ENCODE measurements around the gene SSC4D.
A peak's percentile ranks its signal among the peaks of the same experiment; 100 is the strongest.
"Not testable (repeated sequence)": the region's sequence is repeated elsewhere in the genome, so short reads cannot be mapped to it uniquely, and the experiment has no call there.

Gene SSC4D

DNA sequence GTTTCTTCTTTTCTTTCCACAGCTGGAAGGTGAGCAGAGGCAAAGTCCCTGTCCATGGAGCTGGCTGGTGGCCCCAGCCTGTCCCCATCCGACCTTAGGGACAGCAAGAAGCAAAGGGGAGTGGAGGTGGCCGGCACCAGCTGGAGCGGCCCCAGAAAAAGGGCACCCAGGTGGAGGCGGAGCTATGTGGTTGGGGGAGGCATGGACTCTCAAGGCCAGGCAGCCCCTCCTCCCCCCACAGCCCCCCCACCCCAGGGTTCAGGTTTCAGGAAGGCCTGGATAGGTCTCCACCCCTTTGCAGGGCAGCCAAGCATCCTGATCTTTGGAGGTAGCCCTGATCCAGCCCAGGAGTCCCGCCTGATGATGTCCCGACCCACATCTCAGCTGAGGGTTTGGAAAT, at the start of gene SSC4D:
Gene SSC4D (minus strand): TSS at position 161 of the 400 bp plus-strand sequence. CDS start 5,258 bp downstream, outside the sequence.
- DNase-seq, result no peak

DNA sequence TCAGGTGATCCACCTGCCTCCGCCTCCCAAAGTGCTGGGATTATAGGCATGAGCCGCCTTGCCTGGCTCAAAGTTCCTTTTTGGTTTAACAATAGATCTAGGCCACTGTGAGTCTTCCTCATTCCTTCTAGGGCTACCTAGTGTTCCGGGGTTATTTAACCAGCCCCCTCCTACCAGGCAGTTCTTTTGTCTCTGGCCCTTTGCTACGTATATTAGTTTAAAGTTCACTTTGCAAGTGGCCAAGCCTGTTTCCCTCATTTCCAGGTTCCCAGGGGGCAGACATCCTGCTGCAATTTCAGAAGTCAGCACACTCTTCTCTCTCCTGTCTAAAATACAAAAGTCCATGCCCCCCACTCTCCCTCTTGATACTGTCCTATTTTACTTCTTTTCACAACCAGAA, 49.0 kb upstream of the SSC4D start:
- not testable (repeated sequence) for DNase-seq

DNA sequence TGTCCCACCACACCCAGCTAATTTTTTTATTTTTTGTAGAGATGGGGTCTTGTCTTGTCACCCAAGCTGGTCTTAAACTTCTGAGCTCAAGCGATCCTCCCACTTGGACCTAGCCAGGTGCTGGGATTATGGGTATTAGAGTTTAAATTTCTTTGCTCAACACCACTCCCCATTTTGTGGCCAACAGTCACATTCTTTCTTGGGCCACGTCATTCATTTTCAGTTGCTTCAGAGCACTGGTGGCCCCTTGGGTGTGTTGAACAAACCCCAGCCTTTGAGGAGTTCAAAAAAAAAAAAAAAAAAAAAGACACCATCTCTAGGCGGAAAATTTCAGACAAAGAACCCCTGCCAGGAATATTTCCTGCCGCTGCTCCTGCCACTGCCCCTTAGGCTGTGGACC, 47.5 kb upstream of the SSC4D start:
- DNase-seq, result not testable (repeated sequence)

DNA sequence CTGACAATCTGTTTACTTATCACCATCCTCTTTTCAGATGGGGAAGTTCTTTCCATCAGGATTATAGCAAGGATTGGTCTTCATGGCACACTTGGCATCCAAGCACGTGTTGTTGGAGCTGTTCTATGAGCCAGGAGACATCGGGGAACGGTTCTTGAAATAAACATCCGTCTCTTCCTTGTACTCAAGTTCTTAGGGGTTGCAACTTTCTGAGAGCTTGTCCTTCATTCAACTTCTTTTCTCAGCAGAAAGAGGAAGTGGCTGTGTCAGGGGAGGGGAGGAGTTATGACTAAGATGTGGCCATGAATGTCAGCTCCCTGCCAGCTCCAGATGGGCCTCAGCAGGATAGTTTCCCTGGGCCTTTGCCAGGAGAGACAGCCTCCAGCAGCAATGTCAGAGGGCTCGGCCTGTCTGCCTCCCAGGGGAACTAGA, 36.1 kb upstream of the SSC4D start:
- not testable (repeated sequence) for DNase-seq

DNA sequence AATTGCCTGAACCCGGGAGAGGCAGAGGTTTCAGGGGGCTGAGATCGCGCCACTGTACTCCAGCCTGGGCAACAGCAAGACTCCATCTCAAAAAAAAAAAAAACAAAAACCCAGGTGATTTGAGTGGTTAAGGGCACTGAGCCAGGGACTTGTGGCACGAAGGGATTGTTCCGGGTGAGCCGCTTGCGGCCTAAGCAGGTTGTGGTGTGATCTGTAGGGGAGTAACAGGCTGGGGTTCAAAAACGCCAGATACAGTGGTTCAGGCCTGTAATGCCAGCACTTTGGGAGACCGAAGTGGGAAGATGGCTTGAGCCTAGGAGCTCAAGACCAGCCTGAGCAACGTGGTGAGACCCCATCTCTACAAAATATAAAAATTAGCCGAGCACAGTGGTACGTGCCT, 34.3 kb upstream of the SSC4D start:
- not testable (repeated sequence) for DNase-seq

DNA sequence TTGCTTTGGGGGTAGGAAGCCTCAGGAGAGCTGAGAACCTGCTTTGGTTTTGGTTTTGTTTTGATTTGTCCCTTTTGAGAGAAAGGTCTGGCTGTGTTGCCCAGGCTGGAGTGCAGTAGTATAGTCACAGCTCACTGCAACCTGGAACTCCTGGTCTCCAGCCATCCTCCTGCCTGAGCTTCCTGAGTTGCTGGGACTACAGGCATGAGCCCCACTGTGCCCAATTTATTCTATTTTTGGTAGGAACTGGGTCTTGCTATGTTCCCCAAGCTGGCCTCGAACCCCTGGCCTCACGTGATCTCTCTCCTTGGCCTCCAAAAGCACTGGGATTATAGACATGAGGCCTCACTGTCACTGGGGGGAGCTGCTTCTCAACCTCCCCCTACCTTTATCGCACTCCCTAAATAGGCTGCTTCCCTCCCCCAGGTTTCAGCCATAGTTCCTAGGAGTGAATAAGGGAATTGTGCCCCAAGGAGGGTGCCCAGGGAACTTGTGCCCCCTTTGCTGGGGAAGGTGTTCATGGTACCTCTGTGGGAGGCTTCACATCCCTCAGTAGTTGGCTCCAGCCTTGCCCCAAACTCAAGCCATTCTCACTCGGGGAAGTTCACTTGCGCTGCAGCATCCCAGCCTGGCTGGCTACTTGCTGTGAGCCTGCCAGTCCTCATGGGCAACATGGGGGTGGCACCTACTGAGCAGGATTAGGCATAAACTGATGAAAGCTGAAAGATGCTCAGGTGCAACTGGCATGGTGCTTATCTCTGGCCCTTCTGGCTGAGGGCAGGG, 33.4 kb upstream of the SSC4D start:
- DNase-seq, result not testable (repeated sequence)

DNA sequence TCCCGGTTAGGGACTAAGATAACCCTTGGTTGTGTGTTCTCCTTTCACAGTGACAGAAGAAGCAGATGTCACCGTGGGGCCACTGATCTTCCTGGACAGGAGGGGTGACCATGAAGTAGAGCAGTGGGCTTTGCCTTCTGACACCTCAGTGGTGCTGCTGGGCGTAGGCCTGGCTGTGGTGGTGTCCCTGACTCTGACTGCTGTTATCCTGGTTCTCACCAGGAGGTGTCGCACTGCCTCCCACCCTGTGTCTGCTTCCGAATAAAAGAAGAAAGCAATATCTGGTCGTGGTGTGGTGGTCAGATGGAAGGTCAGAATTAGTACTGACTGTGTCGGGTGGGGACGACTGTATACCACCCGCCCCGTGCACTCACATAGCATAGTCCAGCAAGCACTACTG, 32.3 kb upstream of the SSC4D start:
- DNase-seq, result not testable (repeated sequence)

DNA sequence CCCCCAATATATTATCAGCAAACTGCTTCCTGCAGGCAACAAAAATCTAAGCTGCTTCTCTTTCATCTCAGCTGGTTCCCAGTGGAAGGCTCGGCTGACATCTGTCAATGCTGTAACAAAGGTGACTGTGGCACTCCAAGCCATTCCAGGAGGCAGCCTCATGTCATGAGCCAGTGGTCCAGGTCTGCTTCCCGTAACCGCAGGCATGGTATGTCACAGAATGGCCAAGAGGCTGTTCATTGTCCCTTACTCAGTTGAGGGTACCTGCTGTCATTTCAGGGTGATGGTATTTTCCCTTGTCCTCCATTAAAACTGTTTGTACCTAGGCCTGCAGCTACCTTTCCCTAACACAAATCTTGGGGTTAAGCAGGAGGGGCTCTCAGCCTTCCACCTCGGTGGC, 30.9 kb upstream of the SSC4D start:
- DNase-seq, result not testable (repeated sequence)

DNA sequence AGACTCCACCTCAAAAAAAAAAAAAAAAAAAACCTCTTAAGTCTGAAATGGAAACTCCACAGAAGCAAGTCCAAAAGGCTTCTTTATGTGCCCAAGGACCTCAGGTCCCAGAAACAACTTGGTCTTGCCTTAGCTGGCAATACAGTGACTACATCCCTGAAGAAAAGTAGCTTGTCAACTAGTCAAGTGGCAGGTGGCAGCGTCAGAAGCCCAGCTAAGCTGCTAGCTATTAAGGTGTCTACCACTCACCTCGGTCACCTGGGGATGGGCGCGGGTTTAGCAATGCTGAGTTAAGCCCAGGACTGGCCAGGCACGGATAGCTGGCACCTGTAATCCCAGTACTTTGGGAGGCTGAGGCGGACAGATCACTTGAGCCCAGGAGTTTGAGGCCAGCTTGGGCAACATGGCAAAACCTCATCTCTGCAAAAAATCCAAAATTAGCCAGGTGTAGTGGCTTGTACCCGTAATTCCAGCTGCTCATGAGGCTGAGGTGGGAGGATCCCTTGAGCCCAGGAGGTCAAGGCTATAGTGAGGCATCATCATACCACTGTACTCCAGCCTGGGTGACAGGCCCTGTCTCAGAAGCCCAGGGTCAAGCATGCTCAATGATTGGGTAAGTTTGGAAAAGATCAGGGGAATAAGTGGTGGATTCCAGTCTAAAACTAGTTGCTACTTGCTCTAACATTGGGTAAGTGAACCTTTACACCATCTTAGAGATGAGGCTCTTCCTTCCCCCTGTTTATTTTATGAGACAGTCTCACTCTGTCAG, 29.8 kb upstream of the SSC4D start:
- not testable (repeated sequence) for DNase-seq

DNA sequence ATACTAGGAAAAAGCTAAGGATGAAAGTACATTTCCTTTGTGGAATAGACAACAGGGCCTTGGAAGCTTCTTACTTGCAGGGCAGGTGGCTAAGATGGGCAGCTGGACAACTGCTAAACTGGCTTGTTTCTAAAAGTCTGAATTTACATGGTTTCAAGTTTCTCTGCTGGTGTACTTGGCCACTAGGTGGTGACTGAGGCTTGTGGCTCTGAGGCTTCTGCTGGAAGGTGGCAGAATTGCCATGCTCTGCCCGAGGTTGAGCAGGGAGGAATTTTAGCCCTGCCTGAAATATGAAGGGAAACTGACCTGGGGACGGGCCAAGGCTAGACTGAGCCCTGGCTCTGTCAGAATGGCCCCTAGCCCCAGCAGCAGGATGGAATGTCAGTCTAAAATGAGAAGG, 28.4 kb upstream of the SSC4D start:
- DNase-seq, result peak; percentile 68 to 78

DNA sequence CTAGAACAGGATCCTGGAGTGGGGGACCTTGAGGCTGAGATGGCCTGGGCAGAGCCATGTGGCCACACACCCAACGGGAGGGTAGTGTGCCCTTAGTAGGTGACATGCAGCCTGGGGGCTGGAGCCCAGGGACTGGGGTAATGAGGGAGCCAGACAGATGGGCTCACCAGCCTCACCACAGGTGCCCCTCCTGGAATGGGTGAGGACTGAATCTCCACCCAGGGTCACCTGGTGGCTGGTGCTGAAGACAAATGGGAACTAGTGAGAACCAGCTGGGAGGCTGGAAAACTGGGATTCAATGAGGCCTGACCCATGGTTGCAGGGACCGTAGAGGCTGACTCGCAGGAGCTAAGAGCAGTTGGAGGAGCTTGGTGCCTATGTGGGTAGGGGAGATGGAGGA, 21.3 kb upstream of the SSC4D start:
- DNase-seq, result no peak

DNA sequence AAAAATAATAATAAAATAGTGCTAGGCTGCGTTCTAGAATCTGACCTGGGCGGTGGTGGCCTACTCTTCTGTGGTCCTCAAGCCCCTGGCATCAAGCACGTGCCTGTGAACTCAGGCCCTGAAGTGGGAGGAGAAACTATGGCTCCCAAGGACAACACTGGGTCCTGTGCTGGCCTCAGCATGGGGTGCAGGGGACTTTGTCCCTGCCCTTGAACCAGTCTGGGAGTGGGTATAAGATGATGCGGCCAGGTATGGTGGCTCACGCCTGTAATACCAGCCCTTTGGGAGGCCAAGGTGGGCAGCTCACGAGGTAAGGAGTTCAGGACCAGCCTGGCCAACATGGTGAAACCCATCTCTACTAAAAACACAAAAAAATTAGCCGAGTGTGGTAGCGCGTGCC, 20.7 kb upstream of the SSC4D start:
- DNase-seq, result no peak

DNA sequence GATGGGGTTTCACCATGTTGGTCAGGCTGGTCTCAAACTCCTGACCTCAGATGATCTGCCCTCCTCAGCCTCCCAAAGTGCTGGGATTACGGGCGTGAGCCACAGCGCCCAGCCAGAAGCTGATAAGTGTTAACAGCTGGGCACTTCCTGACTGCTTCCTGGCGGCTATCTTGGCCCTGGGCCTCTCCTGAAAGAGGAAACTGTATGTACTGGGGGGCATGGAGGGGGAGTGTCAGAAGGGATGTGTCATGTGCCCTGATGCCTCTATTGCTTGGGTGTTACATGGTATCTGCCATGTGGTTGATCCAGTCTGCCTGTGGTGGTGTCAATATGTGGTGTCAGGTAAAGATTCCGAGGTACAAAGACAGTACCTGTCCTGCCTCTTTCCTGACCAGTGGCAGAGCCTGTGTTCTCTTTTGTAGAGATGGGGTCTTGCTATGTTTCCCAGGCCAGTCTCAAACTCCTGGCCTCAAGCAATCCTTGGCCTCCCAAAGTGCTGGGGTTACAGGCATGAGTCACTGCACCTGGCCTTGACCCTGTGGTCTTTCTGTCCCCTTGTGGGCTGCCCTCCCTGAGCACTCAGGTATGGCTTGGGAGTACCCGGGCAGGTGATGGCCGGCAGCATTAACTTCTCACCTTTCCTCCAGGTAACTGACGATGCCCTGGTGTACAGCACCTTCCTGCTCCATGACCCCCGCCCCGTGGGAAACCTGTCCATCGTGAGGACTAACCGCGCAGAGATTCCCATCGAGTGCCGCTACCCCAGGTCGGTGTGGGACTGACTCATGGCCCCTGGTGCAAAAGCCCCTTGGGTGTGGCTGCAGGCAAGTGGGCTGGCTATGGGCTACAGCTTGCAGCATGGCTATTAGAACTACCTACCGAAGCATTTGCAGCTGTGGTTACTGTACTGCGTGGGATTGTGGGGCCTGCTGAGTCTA, 19.6 kb upstream of the SSC4D start:
- no peak for DNase-seq

DNA sequence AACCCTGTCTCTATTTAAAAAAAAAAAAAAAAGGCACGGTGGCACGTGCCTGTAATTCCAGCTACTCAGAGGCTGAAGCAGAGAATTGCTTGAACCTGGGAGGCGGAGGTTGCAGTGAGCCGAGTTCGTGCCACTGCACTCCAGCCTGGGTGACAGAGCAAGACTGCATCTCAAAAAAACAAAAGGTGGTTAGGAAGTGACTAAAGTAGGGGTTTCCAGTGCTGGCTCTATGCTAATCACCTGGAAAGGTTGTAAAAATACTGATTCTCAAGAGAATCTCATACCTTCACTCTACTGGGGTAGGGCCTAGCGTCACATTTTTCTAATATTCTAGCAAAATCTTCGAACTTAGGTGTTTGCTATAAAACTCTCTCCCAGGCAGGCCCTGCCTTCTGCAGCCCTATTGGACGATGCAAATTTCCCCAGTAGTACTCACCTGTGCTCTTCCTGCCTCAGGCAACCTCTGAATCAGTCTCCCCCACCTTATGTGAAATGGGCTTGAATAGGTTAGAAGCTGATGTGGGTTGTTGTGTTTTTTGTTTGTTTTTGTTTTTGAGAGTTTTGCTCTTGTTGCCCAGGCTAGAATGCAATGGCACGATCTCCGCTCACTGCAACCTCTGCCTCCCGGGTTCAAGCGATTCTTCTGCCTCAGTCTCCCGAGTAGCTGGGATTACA, 18.8 kb upstream of the SSC4D start:
- DNase-seq, result no peak

DNA sequence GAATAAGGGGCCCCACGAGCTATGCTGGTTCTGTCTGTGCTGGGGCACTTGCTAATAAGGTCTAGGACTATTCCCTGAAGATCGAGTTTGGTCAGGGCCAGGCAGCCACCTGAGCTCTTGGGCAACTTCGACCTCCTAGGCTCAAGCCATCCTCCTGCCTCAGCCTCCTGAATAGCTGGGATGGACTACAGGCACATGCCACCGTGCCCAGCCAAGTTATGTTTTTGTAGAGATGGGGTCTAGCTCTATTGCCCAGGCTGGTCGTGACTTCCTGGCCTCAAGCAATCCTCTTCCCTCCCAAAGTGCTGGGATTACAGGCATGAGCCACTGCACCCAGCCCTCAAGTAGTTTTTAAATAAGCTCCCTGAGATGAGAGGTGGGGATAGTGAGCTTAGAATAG, 18.1 kb upstream of the SSC4D start:
- DNase-seq, result no peak

DNA sequence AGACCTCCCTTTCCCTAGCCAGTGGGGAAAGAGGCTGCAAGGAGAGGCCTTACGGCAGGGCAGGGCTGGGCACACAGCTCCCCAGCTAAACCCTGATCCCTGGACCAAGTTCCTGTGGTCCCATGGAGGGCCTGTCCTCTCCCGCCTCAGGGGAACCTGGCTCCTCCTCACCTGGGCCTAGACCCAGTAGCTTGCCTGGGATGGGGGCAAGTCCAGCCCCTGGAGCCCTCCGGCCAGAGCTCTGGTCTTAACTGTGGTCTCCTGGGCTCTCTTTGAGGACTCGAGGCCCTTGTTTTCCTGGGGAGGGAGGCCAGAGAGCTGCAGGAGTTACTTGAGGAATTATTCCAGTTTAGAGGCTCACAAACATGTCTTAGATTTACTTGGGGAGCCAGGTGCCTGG, 16.7 kb upstream of the SSC4D start:
- DNase-seq, result no peak

DNA sequence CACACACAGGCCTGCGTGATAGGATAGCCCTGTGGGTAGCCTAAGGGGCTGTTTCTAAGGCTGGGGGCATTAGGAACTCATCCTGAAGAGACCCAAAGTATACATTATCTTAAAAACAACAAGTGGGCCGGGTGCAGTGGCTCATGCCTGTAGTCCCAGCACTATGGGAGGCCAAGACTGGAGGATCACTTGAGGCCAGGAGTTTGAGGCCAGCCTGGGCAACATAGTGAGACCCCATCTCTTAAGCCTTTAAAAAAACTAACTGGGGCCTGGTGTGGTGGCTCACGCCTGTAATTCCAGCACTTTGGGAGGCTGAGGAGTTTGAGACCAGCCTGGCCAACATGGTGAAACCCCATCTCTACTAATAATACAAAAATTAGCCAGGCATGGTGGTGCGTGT, 16.1 kb upstream of the SSC4D start:
- DNase-seq, result not testable (repeated sequence)

DNA sequence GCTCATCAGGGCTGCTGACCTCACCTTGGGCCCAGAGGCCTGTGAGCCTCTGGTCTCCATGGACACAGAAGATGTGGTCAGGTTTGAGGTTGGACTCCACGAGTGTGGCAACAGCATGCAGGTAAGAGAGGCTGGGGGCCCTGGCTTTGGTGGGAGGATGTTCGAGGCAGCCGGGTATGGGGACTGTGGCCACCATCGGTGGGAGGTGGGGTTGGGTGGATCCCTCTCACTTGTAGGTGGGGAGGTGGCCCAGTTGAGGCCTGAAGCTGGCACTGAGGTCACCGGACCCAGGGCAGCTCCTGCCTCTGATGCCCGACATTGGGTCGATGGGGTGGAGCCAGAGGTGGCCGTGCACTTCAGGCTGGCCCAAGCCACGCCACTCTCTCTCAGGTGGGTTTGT, 15.7 kb upstream of the SSC4D start:
- no peak for DNase-seq

DNA sequence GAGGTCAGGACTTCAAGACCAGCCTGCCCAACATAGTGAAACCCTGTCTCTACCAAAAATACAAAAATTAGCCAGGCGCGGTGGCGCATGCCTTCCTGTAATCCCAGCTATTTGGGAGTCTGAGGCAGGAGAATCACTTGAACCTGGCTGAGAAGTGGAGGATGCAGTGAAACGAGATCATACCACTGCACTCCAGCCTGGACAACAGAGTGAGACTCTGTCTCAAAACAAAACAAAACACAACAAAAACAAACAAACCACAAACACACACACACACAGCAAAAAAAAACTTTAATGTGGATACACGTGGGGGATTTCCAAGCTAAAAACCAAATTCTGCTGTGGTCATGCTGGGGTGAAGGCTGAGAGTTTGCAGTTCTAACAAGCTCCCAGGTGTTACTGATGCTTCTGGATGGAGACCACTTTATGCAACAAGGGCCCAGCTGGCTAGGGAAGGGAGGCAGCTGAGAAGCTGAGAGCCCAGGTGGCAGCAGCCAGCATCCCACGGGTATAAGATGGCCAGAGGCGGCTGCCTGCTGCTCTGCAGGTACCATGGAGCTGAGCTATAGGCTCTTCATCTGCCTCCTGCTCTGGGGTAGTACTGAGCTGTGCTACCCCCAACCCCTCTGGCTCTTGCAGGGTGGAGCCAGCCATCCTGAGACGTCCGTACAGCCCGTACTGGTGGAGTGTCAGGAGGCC, 15.1 kb upstream of the SSC4D start, which contains the start of gene ZP3:
Gene ZP3 (plus strand): TSS at position 538 of the 699 bp plus-strand sequence. CDS start 15 bp downstream, at position 553.
- DNase-seq, result no peak

DNA sequence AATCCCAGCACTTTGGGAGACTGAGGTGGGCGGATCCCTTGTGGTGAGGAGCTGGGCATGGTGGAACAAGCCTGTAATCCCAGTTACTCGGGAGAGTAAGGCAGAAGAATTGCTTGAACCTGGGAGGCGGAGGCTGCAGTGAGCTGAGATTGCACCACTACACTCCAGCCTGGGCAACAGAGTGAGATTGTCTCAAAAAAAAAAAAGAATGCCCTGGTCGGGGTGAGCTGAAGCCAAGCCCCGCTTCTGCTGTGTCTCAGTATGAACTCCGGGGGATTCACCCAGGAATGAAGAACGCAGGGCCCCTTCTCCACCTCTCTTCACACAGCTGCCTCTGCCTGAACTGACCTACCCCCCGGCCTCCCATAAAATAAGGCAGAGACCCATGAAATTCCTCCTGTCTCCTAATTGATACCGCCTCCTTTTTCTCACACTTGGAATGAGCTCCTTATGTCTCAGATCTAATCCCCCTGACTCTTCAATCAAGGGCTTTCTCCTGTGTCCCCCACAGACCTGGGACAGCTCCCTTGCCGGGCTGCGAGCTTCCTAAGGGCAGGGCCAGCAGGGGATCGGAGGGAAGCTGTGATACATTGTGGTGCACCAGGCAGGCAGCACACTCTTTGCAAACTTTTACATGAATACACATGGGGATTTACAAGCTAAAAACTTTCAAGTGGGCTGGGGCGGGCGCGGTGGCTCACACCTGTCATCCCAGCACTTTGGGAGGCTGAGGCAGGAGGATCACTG, 14.3 kb upstream of the SSC4D start:
- DNase-seq, result no peak

DNA sequence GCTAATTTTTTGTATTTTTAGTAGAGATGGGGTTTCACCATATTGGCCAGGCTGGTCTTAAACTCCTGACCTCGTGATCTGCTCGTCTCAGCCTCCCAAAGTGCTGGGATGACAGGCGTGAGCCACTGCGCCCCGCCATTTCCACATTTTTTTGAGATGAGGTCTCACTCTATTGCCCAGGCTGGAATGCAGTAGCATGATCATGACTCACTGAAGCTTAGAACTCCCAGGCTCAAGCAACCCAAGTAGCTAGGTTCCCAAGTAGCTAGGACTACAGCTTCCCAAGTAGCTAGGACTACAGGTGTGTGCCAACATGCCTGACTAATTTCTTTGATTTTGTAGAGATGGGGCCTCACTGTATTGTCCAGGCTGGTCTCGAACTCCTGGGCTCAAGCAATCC, 11.6 kb upstream of the SSC4D start:
- DNase-seq, result not testable (repeated sequence)

All from NCI-H1930 (cell line).